ENCODE data around the gene PPFIBP1. TPM values are rescaled to one million over a fixed set of nuclear protein-coding genes. Genes with fewer than 3 reads are reported as not detected.

Gene PPFIBP1
- total RNA-seq, 1 donor from 2014 or later, result 117 TPM

- H3K4me1 ChIP-seq, result no peaks in the 10 kb centered on the region
- DNase-seq (no peak), ATAC-seq (no peak)
- TF ChIP-seq, protein P1, sequence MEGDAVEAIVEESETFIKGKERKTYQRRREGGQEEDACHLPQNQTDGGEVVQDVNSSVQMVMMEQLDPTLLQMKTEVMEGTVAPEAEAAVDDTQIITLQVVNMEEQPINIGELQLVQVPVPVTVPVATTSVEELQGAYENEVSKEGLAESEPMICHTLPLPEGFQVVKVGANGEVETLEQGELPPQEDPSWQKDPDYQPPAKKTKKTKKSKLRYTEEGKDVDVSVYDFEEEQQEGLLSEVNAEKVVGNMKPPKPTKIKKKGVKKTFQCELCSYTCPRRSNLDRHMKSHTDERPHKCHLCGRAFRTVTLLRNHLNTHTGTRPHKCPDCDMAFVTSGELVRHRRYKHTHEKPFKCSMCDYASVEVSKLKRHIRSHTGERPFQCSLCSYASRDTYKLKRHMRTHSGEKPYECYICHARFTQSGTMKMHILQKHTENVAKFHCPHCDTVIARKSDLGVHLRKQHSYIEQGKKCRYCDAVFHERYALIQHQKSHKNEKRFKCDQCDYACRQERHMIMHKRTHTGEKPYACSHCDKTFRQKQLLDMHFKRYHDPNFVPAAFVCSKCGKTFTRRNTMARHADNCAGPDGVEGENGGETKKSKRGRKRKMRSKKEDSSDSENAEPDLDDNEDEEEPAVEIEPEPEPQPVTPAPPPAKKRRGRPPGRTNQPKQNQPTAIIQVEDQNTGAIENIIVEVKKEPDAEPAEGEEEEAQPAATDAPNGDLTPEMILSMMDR (IDR thresholded peaks at IDR 0.05), result no peak
- H3K27me3 ChIP-seq (ENCODE audit: low read depth), result no peaks in the 10 kb centered on the region
- no peak overlapping the region for H3K27ac ChIP-seq
- no peaks in the 10 kb centered on the region for H3K9me3 ChIP-seq
- intact Hi-C loops (cut with DNase I), result no loop called here
- H3K36me3 ChIP-seq, result peaks cover 91% of the 10 kb centered on the region
- no peak overlapping the region for H3K4me3 ChIP-seq
Measured at GRCh38 chr12:27680619-27681018, 156.6 kb downstream of the PPFIBP1 start.

GRCh38 chr12:27682534-27682933 lies 158.5 kb downstream of the PPFIBP1 start:
- intact Hi-C loops (cut with DNase I), result no loop called here
- DNase-seq (no peak), ATAC-seq (no peak)
- H3K27ac ChIP-seq, result no peak overlapping the region
- H3K36me3 ChIP-seq, result peaks cover 93% of the 10 kb centered on the region
- H3K9me3 ChIP-seq, result no peaks in the 10 kb centered on the region
- no peaks in the 10 kb centered on the region for H3K27me3 ChIP-seq (ENCODE audit: low read depth)
- TF ChIP-seq, protein P1 (IDR thresholded peaks at IDR 0.05), result no peak
- H3K4me1 ChIP-seq, result no peaks in the 10 kb centered on the region
- no peak overlapping the region for H3K4me3 ChIP-seq

GRCh38 chr12:27685274-27685673 lies 161.3 kb downstream of the PPFIBP1 start:
- intact Hi-C loops (cut with DNase I), result no loop called here
- TF ChIP-seq, protein P1 (IDR thresholded peaks at IDR 0.05), result no peak
- no peak for DNase-seq
- peak in 1 of 2 donors; percentile 76 for ATAC-seq
- H3K9me3 ChIP-seq, result no peaks in the 10 kb centered on the region
- H3K4me3 ChIP-seq, result no peak overlapping the region
- no peak overlapping the region for H3K27ac ChIP-seq
- peaks cover 96% of the 10 kb centered on the region for H3K36me3 ChIP-seq
- H3K27me3 ChIP-seq (ENCODE audit: low read depth), result no peaks in the 10 kb centered on the region
- no peaks in the 10 kb centered on the region for H3K4me1 ChIP-seq

DNA sequence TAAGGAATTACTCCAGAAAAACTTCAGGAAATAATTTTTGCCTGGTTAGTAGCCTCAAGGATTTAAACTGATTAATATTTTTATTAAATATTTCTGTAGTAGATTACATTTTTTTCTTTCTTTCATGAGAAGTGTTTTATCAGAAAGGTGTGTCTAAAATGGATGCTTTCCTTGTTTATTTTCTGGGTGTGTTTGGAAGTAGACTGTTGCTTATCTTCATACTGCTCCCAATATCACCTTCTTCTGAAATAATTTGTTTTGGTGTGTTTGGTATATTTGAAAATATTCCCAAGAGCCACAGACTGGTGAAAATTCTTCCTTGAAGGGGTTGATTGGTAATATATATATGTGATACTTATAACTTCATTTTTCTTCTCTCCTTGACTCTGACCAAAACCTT lies 162.1 kb downstream of the PPFIBP1 start:
- H3K27me3 ChIP-seq (ENCODE audit: low read depth), result no peaks in the 10 kb centered on the region
- DNase-seq, result no peak
- H3K27ac ChIP-seq, result no peak overlapping the region
- H3K9me3 ChIP-seq, result no peaks in the 10 kb centered on the region
- H3K4me1 ChIP-seq, result no peaks in the 10 kb centered on the region
- intact Hi-C loops (cut with DNase I), result no loop called here
- H3K36me3 ChIP-seq, result peaks cover 97% of the 10 kb centered on the region
- TF ChIP-seq, protein P1 (IDR thresholded peaks at IDR 0.05), result no peak
- no peak overlapping the region for H3K4me3 ChIP-seq
- ATAC-seq, result no peak

GRCh38 chr12:27688671-27689070 lies 164.7 kb downstream of the PPFIBP1 start:
- TF ChIP-seq, protein P1 (IDR thresholded peaks at IDR 0.05), result no peak
- DNase-seq, result no peak
- no peak overlapping the region for H3K27ac ChIP-seq
- no peaks in the 10 kb centered on the region for H3K4me1 ChIP-seq
- intact Hi-C loops (cut with DNase I), result no loop called here
- ATAC-seq, result no peak
- H3K36me3 ChIP-seq, result peaks cover 97% of the 10 kb centered on the region
- H3K9me3 ChIP-seq, result no peaks in the 10 kb centered on the region
- no peak overlapping the region for H3K4me3 ChIP-seq
- no peaks in the 10 kb centered on the region for H3K27me3 ChIP-seq (ENCODE audit: low read depth)

Data from lower lobe of right lung (tissue), 2 donors.